ENCODE results near the gene YIPF1.

- TF ChIP-seq POLR2A (IDR thresholded peaks at IDR 0.05) (no peak), CTCF (IDR thresholded peaks at IDR 0.05) (no peak)
Measured at GRCh38 chr1:53825306-53825705, 64.3 kb downstream of the YIPF1 start.
